ENCODE data around the gene KRT78. TPM values are rescaled to one million over a fixed set of nuclear protein-coding genes. Genes with fewer than 3 reads are reported as not detected.

KRT78 gene
- total and polyA plus RNA-seq, 5 donors from 2014 or later = not detected

DNA sequence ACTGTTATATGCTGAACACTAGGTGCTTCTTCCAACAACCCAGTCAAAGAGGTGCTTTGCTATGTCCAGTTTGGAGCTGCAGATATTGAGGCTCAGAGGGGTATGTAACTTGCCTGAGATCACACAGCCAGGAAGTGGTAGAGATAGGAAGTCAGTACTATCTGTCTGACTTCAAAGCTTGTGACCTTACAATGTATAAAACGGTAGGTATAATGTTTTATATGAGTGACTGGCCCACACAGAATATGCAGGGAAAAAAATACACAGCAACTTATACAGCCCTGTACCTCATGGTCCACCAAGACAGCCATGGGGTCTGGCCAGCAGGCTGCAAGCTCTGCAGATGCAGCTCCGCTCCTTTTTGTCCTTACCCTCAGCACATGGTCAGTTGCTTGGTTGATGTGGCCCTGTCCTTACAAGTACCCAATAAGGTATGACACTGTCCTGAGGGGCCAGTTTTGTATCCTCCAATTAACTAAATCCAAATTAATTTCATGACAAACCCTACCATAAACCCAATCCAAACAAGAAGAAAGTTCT lies 31.0 kb downstream of the KRT78 start:
- no peak overlapping the region for H3K27ac Mint-ChIP-seq
- no peak overlapping the region for H3K27ac ChIP-seq (ENCODE audit: insufficient read depth, low read length, poor library complexity, severe bottlenecking)
- no peak for ATAC-seq (ENCODE audit: low read depth in 2 of 2)

DNA sequence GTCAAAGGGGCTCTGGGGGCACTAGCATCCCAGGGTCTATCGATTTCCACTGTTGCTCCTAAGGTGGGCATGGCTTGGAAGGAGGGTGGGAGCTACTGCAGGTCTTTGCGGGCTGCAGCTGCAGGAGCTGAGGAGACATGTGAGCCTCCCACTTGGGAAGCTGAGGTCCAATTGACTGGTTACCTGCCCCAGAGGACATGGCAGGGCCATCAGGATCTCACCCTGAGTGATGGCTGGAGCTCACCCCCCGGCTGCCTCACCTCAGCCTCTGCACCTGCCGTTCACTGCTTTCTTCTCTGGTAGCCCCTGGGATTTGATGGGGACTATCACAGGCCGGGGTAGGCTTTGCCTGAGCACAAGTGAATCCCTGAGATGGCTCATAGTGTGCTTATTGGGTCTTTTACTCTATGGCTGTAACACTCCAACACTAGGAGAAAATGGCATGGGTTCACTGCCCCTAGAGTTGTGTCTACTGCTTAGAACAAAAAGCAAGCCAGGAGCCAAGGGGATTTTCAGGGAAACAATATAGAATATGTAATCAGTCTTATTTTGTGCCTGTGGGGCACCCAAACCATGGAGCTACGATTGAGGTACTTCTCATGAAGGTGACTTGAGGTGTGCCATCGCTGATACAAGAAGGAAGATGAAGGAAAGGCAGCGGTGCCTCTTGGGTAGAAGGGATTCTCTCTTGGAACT lies 31.6 kb downstream of the KRT78 start:
- no peak overlapping the region for H3K27ac ChIP-seq (ENCODE audit: insufficient read depth, low read length, poor library complexity, severe bottlenecking)
- no peaks in the 10 kb centered on the region for H3K27me3 ChIP-seq (ENCODE audit: control insufficient read depth, insufficient read depth, low read length)
- H3K9me3 Mint-ChIP-seq = no peaks in the 10 kb centered on the region
- ATAC-seq (ENCODE audit: low read depth in 2 of 2) = no peak
- no peaks in the 10 kb centered on the region for H3K36me3 ChIP-seq (ENCODE audit: control insufficient read depth, insufficient read depth, low read length)
- H3K27ac Mint-ChIP-seq = no peak overlapping the region
- peaks cover 10% of the 10 kb centered on the region for H3K27me3 Mint-ChIP-seq
- DNase-seq = no peak
- no peak overlapping the region for H3K4me3 Mint-ChIP-seq
- H3K4me1 Mint-ChIP-seq = peaks cover 0 to 7% (median 1%) of the 10 kb centered on the region in 4 donors
- no peak overlapping the region for H3K4me3 ChIP-seq (ENCODE audit: low read depth, low read length)
- H3K9me3 ChIP-seq (ENCODE audit: control insufficient read depth in 2 of 2, low read length in 2 of 2) = no peaks in the 10 kb centered on the region
- no peaks in the 10 kb centered on the region for H3K36me3 Mint-ChIP-seq
- H3K4me1 ChIP-seq (ENCODE audit: control insufficient read depth, insufficient read depth, low read length, poor library complexity, severe bottlenecking) = no peaks in the 10 kb centered on the region

More for the DNA sequence above, 31.0 kb downstream of the KRT78 start:
- Histone ChIP-seq H3K36me3 (ENCODE audit: control insufficient read depth, insufficient read depth, low read length) (no peaks in the 10 kb centered on the region), H3K27me3 (ENCODE audit: control insufficient read depth, insufficient read depth, low read length) (no peaks in the 10 kb centered on the region), H3K4me1 (ENCODE audit: control insufficient read depth, insufficient read depth, low read length, poor library complexity, severe bottlenecking) (no peaks in the 10 kb centered on the region), H3K9me3 (ENCODE audit: control insufficient read depth in 2 of 2, low read length in 2 of 2) (no peaks in the 10 kb centered on the region), H3K4me3 (ENCODE audit: low read depth, low read length) (no peak overlapping the region)
- Mint-ChIP-seq H3K4me1 (peaks cover 0 to 7% (median 1%) of the 10 kb centered on the region in 4 donors), H3K27me3 (peaks cover 10% of the 10 kb centered on the region), H3K9me3 (no peaks in the 10 kb centered on the region), H3K36me3 (no peaks in the 10 kb centered on the region), H3K4me3 (no peak overlapping the region)
- DNase-seq = peak in 1 of 3 donors; percentile 3

- no peak for ATAC-seq (ENCODE audit: low read depth in 2 of 2)
- no peak overlapping the region for H3K4me3 Mint-ChIP-seq
- no peak for DNase-seq
Measured at GRCh38 chr12:52815676-52816588, 32.9 kb downstream of the KRT78 start.

GRCh38 chr12:52815161-52815560 lies 33.6 kb downstream of the KRT78 start:
- Histone ChIP-seq H3K9me3 (ENCODE audit: control insufficient read depth in 2 of 2, low read length in 2 of 2) (no peaks in the 10 kb centered on the region), H3K36me3 (ENCODE audit: control insufficient read depth, insufficient read depth, low read length) (no peaks in the 10 kb centered on the region), H3K4me1 (ENCODE audit: control insufficient read depth, insufficient read depth, low read length, poor library complexity, severe bottlenecking) (no peaks in the 10 kb centered on the region), H3K27me3 (ENCODE audit: control insufficient read depth, insufficient read depth, low read length) (no peaks in the 10 kb centered on the region), H3K27ac (ENCODE audit: insufficient read depth, low read length, poor library complexity, severe bottlenecking) (no peak overlapping the region), H3K4me3 (ENCODE audit: low read depth, low read length) (no peak overlapping the region)
- Mint-ChIP-seq H3K4me1 (peaks cover 0 to 7% (median 1%) of the 10 kb centered on the region in 4 donors), H3K9me3 (peaks cover 0 to 2% (median 0%) of the 10 kb centered on the region in 7 donors), H3K27ac (no peak overlapping the region), H3K4me3 (no peak overlapping the region), H3K27me3 (peaks cover 10% of the 10 kb centered on the region), H3K36me3 (no peaks in the 10 kb centered on the region)
- no peak for ATAC-seq (ENCODE audit: low read depth in 2 of 2)
- DNase-seq = no peak

More at GRCh38 chr12:52815676-52816588, 32.9 kb downstream of the KRT78 start:
- Mint-ChIP-seq H3K9me3 (no peaks in the 10 kb centered on the region), H3K27ac (peak overlapping the region in 1 of 3 donors; percentile 47), H3K4me1 (peaks cover 0 to 7% (median 1%) of the 10 kb centered on the region in 4 donors), H3K36me3 (no peaks in the 10 kb centered on the region), H3K27me3 (peaks cover 10% of the 10 kb centered on the region)
- Histone ChIP-seq H3K9me3 (ENCODE audit: control insufficient read depth in 2 of 2, low read length in 2 of 2) (no peaks in the 10 kb centered on the region), H3K4me3 (ENCODE audit: low read depth, low read length) (no peak overlapping the region), H3K27me3 (ENCODE audit: control insufficient read depth, insufficient read depth, low read length) (no peaks in the 10 kb centered on the region), H3K27ac (ENCODE audit: insufficient read depth, low read length, poor library complexity, severe bottlenecking) (no peak overlapping the region), H3K36me3 (ENCODE audit: control insufficient read depth, insufficient read depth, low read length) (no peaks in the 10 kb centered on the region), H3K4me1 (ENCODE audit: control insufficient read depth, insufficient read depth, low read length, poor library complexity, severe bottlenecking) (no peaks in the 10 kb centered on the region)

GRCh38 chr12:52814710-52815155 lies 34.1 kb downstream of the KRT78 start:
- Histone ChIP-seq H3K36me3 (ENCODE audit: control insufficient read depth, insufficient read depth, low read length) (no peaks in the 10 kb centered on the region), H3K27me3 (ENCODE audit: control insufficient read depth, insufficient read depth, low read length) (no peaks in the 10 kb centered on the region), H3K27ac (ENCODE audit: insufficient read depth, low read length, poor library complexity, severe bottlenecking) (no peak overlapping the region), H3K9me3 (ENCODE audit: control insufficient read depth in 2 of 2, low read length in 2 of 2) (no peaks in the 10 kb centered on the region), H3K4me1 (ENCODE audit: control insufficient read depth, insufficient read depth, low read length, poor library complexity, severe bottlenecking) (no peaks in the 10 kb centered on the region), H3K4me3 (ENCODE audit: low read depth, low read length) (no peak overlapping the region)
- no peak overlapping the region for H3K4me3 Mint-ChIP-seq
- peaks cover 0 to 7% (median 1%) of the 10 kb centered on the region in 4 donors for H3K4me1 Mint-ChIP-seq
- ATAC-seq (ENCODE audit: low read depth in 2 of 2) = no peak
- no peak overlapping the region for H3K27ac Mint-ChIP-seq
- no peaks in the 10 kb centered on the region for H3K36me3 Mint-ChIP-seq
- peaks cover 0 to 2% (median 0%) of the 10 kb centered on the region in 7 donors for H3K9me3 Mint-ChIP-seq
- DNase-seq = no peak
- peaks cover 6% of the 10 kb centered on the region for H3K27me3 Mint-ChIP-seq

DNA sequence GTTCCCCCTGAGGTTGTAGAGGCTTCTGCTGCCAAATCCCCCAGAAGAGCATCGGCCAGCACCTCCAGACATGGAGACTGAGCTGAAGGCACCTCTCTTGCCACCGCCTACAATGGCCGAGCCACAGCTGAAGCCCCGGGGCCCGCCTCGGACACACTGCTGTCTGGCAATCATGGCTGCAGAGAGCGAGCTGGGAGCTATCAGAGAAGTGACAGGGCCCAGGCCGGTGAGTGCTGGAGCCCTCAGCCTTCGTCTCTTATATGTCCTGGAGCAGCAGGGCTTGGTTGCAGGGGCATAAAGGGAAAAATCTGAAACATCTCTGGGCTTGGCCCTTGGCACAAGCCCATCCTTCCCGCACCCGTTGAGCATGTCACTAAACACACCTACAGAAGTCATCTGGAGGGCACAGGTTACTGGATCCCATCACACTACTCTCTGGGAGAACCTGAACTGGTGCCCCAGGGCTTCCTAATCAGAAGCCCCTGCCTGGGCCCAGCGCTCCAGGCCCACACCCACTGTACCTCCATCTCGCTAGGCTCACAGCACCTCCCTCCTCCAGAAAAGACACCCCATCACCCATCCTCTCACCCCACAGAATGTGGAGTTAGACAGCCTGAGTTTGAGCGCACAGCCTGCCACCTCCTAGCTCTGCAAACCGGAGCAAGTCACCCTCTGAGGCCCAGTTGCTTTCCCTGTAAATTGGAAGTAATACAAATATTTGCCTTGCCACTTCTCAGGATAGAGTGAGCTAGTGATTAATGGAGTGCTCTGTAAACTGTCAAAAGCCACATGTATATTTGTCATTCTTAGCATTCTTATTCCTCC lies 34.7 kb downstream of the KRT78 start, which contains the start of gene KRT4:
Gene KRT4, minus strand, starts transcription at position 232 of the 825 bp plus-strand sequence. Its CDS starts 58 bp downstream, at position 174.
- no peak within 1 kb of the TSS for H3K4me3 Mint-ChIP-seq
- no peaks in the 10 kb centered on the region for H3K36me3 ChIP-seq (ENCODE audit: control insufficient read depth, insufficient read depth, low read length)
- no peaks in the 10 kb centered on the region for H3K9me3 ChIP-seq (ENCODE audit: control insufficient read depth in 2 of 2, low read length in 2 of 2)
- H3K27ac Mint-ChIP-seq = peak within 1 kb of the TSS in 1 of 3 donors; percentile 70
- no peak within 1 kb of the TSS for H3K27ac ChIP-seq (ENCODE audit: insufficient read depth, low read length, poor library complexity, severe bottlenecking)
- no peaks in the 10 kb centered on the region for H3K36me3 Mint-ChIP-seq
- no peaks in the 10 kb centered on the region for H3K4me1 ChIP-seq (ENCODE audit: control insufficient read depth, insufficient read depth, low read length, poor library complexity, severe bottlenecking)
- no peak within 1 kb of the TSS for H3K4me3 ChIP-seq (ENCODE audit: low read depth, low read length)
- H3K27me3 Mint-ChIP-seq = peaks cover 4% of the 10 kb centered on the region
- H3K9me3 Mint-ChIP-seq = peaks cover 0 to 2% (median 0%) of the 10 kb centered on the region in 7 donors
- no peaks in the 10 kb centered on the region for H3K27me3 ChIP-seq (ENCODE audit: control insufficient read depth, insufficient read depth, low read length)
- DNase-seq = no peak
- H3K4me1 Mint-ChIP-seq = peaks cover 0 to 7% (median 1%) of the 10 kb centered on the region in 4 donors
- no peak for ATAC-seq (ENCODE audit: low read depth in 2 of 2)

Data from CD4-positive, CD25-positive, alpha-beta regulatory T cell (primary cell).